SHP77 treated with DMSO at 0.1 percent for 48 hours (cell line): ENCODE results near the gene FBXW12.
"Not testable (repeated sequence)": the region's sequence is repeated elsewhere in the genome, so short reads cannot be mapped to it uniquely, and the experiment has no call there.

ENCODE experiments used
- DNase-seq: peaks from one replicate; lab custom pipeline; 2025; lab: John Stamatoyannopoulos, UW

FBXW12 gene

GRCh38 chr3:48372862-48373435 lies 930 bp downstream of the FBXW12 start:
- DNase-seq, result no peak

- DNase-seq, result no peak
Measured at GRCh38 chr3:48387634-48388033, 15.6 kb downstream of the FBXW12 start.

GRCh38 chr3:48388966-48389365 lies 16.9 kb downstream of the FBXW12 start:
- no peak for DNase-seq

GRCh38 chr3:48394391-48394790 lies 22.4 kb downstream of the FBXW12 start:
- DNase-seq, result no peak

GRCh38 chr3:48395714-48396113 lies 23.7 kb downstream of the FBXW12 start:
- DNase-seq, result no peak

- no peak for DNase-seq
Measured at GRCh38 chr3:48397767-48398681, 26.0 kb downstream of the FBXW12 start.

DNA sequence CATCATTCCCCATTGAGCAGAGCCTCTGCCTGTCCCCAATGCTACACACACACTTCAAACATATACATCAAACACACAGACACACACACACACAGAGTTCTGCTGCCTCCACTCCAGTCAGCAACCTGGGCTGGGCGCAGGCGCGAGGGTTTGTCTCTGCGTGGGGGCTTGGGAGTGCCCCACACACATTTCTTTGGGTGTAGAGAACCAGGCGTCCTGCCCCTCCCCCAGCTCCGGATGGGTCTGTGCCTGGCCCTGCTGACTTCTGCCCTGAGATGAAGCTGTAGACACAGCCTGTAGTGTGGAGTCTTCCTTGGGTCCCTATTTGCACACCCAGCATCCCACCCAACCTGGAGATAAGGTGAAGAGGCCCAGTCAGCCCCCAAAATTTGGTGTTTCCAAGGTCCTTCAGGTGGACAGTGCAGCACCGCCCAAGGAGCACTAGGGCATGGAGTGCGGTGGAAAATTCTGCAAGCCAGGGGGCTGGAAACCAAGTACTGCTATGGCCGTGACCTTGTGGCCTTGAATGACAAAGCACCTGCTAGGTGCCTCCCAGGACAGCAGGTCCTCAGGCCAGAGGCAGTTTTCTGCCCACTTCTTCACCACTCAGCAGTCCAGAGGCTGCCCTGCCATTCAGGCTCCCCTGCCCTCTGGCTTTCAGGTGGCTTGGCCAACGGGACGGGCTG lies 26.8 kb downstream of the FBXW12 start:
- no peak for DNase-seq

GRCh38 chr3:48399387-48400172 lies 27.6 kb downstream of the FBXW12 start:
- DNase-seq, result no peak

GRCh38 chr3:48400824-48401433 lies 28.9 kb downstream of the FBXW12 start:
- no peak for DNase-seq

GRCh38 chr3:48401434-48401901 lies 29.4 kb downstream of the FBXW12 start:
- not testable (repeated sequence) for DNase-seq

GRCh38 chr3:48402281-48402732 lies 30.3 kb downstream of the FBXW12 start:
- DNase-seq, result no peak

DNA sequence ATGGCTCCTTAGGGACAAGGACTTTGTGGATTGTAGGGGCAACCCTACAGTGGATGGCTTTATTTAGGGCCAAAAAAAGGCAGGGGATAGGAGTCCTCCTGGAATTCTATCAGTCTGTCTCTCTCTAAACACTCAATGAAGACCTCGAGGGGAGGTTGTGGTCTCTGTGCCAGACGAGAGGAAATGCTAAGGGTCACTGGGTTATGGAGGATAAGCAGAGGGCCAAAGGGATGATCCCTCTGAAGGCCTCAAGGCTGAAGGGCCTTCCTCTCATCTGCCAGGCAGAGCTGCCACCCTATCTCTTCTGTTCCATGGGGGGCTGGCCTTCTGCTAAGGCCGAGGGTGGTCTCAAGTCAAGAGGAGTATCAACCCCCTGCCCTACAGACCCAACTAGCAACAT lies 30.9 kb downstream of the FBXW12 start:
- no peak for DNase-seq

DNA sequence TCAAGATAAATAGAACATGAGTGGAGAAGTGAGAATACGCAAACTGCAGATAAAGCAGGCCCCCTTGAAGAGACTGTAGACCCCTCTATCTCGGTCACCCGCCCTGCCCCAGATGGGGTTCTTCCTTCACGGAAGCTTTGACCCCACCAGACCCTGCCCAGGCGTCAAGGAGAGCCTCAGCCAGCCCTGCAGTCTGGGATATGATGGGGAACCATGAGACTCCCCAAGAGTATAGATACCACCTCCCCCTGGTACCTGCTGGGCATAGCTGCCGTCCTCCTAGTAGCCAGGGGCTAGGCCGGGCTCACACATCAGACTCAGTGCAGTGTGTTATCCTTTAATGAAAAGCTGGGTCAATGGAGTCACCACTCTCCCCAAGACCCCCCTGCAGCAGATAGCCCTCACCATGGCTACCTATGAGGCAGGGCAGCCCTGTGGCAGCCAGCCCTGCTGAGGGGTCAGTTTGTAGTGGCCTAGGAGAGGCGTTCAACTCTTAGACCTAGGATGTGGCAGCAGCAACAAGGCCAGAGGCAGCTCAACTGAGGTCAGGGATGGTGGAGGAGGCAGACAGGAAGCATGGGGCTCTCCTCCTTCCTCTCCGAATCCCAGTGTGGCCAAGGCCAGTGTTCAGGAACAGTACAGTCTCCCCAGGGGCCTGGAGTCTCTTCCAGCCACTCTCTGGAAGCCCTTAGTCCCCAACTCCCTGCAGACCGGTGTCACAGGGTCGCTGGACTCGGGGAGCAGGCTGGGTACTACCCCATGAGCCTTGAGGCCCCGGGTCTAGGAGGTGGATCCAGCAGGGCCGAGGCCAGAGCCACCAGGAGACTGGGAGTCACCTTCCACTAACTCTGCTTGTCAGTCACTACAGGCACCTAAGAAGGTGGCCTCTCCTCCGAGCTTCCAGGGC lies 31.8 kb downstream of the FBXW12 start:
- no peak for DNase-seq

DNA sequence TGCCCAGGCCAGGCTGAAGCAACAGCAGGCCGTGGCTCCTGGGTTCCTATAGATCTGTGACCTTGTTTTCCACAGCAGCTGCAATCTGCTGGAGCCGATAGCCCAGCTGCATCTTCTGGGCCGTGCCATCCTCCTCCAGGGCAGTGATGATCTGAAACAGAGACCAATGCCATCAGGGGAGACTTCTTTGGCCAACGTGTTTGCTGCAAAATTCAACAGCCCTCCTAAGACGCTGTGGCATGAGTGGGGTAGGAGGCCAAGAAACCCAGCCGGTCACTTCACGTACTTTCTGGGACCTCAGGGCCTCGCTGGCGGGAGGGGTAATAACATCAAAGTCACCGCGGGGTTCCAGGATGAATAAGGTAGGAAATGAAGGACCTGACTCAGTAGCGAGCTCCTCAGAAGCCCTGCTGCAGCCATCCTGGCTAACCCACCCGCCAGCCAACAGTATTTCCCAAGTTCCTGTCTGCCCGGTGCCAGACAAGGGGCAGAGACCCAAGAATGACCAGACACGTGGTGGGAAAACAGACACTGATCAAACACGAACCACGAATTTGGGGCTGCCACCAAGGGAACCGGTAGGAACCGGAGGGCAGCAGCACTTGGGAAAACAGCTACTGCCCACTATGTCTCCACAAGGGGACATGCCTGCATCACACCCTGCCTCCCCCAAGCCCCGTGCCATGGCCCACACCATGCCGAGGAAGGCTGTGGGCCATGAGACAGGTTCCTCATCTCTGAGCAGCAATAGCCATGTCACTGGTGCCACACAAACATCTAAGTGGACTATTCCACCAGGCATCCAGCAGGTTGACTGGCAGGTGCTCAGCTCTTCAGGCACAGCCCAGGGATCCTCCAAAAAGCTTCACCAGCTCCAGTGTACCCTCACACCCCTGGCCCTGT lies 32.7 kb downstream of the FBXW12 start:
- DNase-seq, result no peak

GRCh38 chr3:48405343-48405881 lies 33.4 kb downstream of the FBXW12 start:
- DNase-seq, result no peak

DNA sequence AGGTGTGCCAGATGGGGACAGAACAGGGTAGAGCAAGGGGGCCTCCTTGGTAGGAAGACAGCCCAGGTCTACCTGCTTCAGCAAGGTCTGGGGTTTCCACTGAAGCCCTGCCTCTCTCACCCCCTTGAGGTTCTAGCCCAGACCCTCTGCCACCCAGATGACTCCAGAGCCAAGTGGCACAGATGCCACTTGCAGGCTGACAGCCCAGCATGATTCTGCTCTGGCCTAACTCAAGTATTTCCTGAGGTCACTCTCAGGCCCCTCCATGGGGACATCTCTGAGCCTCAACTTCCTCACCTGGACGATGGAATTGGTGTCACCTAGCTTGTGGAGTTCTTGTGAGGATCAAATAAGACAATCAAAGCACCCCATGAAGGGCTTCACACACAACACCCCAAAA lies 34.0 kb downstream of the FBXW12 start:
- no peak for DNase-seq

GRCh38 chr3:48406443-48407431 lies 34.7 kb downstream of the FBXW12 start:
- no peak for DNase-seq
